HepG2 (cell line): Measurements from ENCODE around the gene CD40.

Source experiments
- FOSL1 ChIP-seq: sonication (generic); formaldehyde crosslinking; IDR thresholded peaks from 2 replicates; pipeline ENCODE4 v1.9.0; 2021; ENCODE audit warnings: missing genetic modification reagents, borderline replicate concordance
- FOXP4 ChIP-seq: sonication (generic); formaldehyde crosslinking; IDR thresholded peaks from 2 replicates; pipeline ENCODE4 v1.4.0; 2020; ENCODE audit warnings: missing genetic modification reagents
- HINFP ChIP-seq: sonication (generic); formaldehyde crosslinking; IDR thresholded peaks from 2 replicates; pipeline ENCODE4 v1.4.0; 2020; ENCODE audit warnings: low read depth, mild to moderate bottlenecking, missing genetic modification reagents
- U2AF2 ChIP-seq: fragments of 200-400 bp; formaldehyde crosslinking; IDR thresholded peaks from 2 replicates; pipeline ENCODE4 v1.6.1; 2017; ENCODE audit warnings: low read depth, mild to moderate bottlenecking, low read length
- ZSCAN12 ChIP-seq: sonication (generic); formaldehyde crosslinking; IDR thresholded peaks from 2 replicates; pipeline ENCODE4 v1.9.0; 2021; ENCODE audit warnings: mild to moderate bottlenecking, missing genetic modification reagents
- TF ChIP-seq, protein P1 (sequence below), 2 experiments: sonication (generic) in 1 of 2; formaldehyde crosslinking in 1 of 2; IDR thresholded peaks; 2 replicates each; pipeline versions ENCODE4 v1.5.1 to v1.6.1; 2011 to 2020; ENCODE audit warnings: borderline replicate concordance in 1 of 2, low read depth in 1 of 2, low read length in 1 of 2, mild to moderate bottlenecking in 1 of 2, missing genetic modification reagents in 1 of 2, moderate library complexity in 1 of 2

DNA sequence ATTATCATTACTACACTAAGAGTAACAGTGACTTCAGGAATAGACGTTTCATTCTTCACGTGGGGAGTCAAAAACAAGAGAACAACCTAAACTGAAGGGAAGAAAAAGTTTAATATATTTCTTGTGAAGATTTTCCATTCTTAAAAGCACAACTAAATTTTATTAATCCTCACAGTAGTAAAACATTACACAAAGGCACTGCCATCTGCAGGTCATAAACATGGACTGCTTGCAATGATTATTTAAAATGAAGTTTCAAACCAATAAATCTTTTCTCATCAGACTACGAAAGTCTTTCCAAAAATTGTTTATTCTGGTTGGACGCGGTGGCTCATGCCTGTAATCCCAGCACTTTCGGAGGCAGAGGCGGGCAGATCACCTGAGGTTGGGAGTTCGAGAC, 31.0 kb upstream of the CD40 start:
- TF ChIP-seq U2AF2 (no peak), FOXP4 (CRISPR knock-in tag) (no peak), HINFP (CRISPR knock-in tag) (no peak), FOSL1 (CRISPR knock-in tag) (no peak), ZSCAN12 (CRISPR knock-in tag) (no peak)
- TF ChIP-seq, protein P1, sequence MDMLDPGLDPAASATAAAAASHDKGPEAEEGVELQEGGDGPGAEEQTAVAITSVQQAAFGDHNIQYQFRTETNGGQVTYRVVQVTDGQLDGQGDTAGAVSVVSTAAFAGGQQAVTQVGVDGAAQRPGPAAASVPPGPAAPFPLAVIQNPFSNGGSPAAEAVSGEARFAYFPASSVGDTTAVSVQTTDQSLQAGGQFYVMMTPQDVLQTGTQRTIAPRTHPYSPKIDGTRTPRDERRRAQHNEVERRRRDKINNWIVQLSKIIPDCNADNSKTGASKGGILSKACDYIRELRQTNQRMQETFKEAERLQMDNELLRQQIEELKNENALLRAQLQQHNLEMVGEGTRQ (IDR thresholded peaks at IDR 0.05; ENCODE audit: low read depth, low read length) = no peak
- TF ChIP-seq, protein P1 (CRISPR knock-in tag; IDR thresholded peaks at IDR 0.05; ENCODE audit: borderline replicate concordance) = no peak
